ENCODE results near the gene BAX.

DNA sequence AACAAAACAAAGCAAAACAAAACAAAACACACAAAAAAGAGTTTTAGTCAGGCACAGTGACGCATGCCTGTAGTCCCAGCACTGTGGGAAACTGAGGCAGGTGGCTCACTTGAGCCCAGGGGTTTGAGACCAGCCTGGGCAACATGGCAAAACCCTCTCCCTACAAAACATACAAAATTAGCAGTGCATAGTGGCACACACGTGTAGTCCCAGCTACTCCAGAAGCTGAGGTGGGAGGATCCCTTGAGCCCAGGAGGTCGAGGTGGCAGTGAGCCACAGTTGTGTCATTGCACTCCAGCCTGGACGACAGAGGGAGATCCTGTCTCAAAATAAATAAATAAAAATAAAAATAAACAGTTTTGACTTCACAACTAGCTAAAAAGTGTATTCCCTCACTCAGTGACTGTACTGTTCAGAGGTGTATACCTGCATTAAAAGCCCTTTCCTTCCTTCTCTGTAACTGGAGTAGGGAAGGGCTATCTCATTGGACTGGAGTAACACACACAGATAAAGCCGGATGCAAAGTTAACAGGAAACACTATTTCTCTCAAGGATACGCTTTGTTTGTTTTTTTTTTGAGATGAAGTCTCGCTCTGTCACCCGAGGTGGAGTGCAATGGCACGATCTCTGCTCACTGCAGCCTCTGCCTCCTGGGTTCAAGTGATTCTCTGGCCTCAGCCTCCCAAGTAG, 3.7 kb upstream of the BAX start:
- TF ChIP-seq, protein P1, sequence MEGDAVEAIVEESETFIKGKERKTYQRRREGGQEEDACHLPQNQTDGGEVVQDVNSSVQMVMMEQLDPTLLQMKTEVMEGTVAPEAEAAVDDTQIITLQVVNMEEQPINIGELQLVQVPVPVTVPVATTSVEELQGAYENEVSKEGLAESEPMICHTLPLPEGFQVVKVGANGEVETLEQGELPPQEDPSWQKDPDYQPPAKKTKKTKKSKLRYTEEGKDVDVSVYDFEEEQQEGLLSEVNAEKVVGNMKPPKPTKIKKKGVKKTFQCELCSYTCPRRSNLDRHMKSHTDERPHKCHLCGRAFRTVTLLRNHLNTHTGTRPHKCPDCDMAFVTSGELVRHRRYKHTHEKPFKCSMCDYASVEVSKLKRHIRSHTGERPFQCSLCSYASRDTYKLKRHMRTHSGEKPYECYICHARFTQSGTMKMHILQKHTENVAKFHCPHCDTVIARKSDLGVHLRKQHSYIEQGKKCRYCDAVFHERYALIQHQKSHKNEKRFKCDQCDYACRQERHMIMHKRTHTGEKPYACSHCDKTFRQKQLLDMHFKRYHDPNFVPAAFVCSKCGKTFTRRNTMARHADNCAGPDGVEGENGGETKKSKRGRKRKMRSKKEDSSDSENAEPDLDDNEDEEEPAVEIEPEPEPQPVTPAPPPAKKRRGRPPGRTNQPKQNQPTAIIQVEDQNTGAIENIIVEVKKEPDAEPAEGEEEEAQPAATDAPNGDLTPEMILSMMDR (conservative IDR thresholded peaks at IDR 0.05), result no peak
- TF ChIP-seq ZFX (IDR thresholded peaks at IDR 0.05), result no peak

Measured in C4-2B (cell line).